IMR-90 (cell line): ENCODE measurements around the gene NME7. TPM values are rescaled to one million over a fixed set of nuclear protein-coding genes. Genes with fewer than 3 reads are reported as not detected.

Experiments
- ATAC-seq: fragments of 200-7000 bp; cut with Tn5 transposase; 2 replicates; pipeline ENCODE4 v1.9.1; 2020; ENCODE audit warnings: low read depth, mild to moderate bottlenecking, moderate library complexity
- BruUV-seq: library from RNA; stranded (reverse); fragments of 400-500 nt; replicated peaks from 2 replicates; lab custom pipeline; 2021; lab: Mats Ljungman, UMichigan
- CTCF ChIA-PET: fragments of 300-600 bp; formaldehyde crosslinking; extraction: SDS; loops from one replicate; lab custom pipeline; 2021; ENCODE audit warnings: antibody characterized with exemption; lab: Yijun Ruan, JAX
- POLR2A ChIA-PET: fragments of 300-600 bp; sonication (Branson Sonifier 250); formaldehyde crosslinking; loops from one replicate; lab custom pipeline; 2022; ENCODE audit warnings: antibody characterized with exemption; ENCODE audit not compliant: unreplicated experiment; lab: Charles Lee
- DNase-seq: peaks from one replicate; pipeline ENCODE4 v3.0.0; 2013
- H2AFZ ChIP-seq: replicated peaks from 2 replicates; pipeline ENCODE3; 2013; ENCODE audit warnings: low read length, mild to moderate bottlenecking; ENCODE audit not compliant: poor library complexity
- H2AK5ac ChIP-seq: 2 replicates; pipeline ENCODE4 v1.6.1; 2013; ENCODE audit warnings: low read depth, low read length, inconsistent platforms
- H2AK9ac ChIP-seq: replicated peaks from 2 replicates; pipeline ENCODE3; 2013; ENCODE audit warnings: mild to moderate bottlenecking, low read depth, low read length, moderate library complexity; ENCODE audit not compliant: poor library complexity
- H2BK120ac ChIP-seq: 2 replicates; pipeline ENCODE4 v1.6.1; 2013; ENCODE audit warnings: low read depth, low read length, inconsistent platforms
- H2BK15ac ChIP-seq: 3 replicates; pipeline ENCODE4 v1.6.1; 2013; ENCODE audit warnings: low read depth, low read length, inconsistent platforms
- H2BK20ac ChIP-seq: 2 replicates; pipeline ENCODE4 v1.6.1; 2013; ENCODE audit warnings: low read depth, mild to moderate bottlenecking, inconsistent platforms, low read length, moderate library complexity
- H2BK5ac ChIP-seq: 2 replicates; pipeline ENCODE4 v1.6.1; 2013; ENCODE audit warnings: mild to moderate bottlenecking, low read depth, low read length, inconsistent platforms; ENCODE audit not compliant: poor library complexity, severe bottlenecking
- H3K14ac ChIP-seq: replicated peaks from 2 replicates; pipeline ENCODE4 v1.6.1; 2013; ENCODE audit warnings: low read depth, low read length, inconsistent platforms
- H3K18ac ChIP-seq: 2 replicates; pipeline ENCODE4 v1.6.1; 2013; ENCODE audit warnings: low read depth, low read length, control low read depth
- H3K23ac ChIP-seq: 2 replicates; pipeline ENCODE4 v1.6.1; 2013; ENCODE audit warnings: low read depth, low read length, inconsistent platforms
- H3K27ac ChIP-seq: 2 replicates; pipeline ENCODE4 v1.5.1; 2013; ENCODE audit warnings: mild to moderate bottlenecking, control low read depth, low read length; ENCODE audit not compliant: insufficient read depth
- H3K27me3 ChIP-seq: 2 replicates; pipeline ENCODE4 v1.6.1; 2013; ENCODE audit warnings: low read length; ENCODE audit not compliant: control insufficient read depth, insufficient read depth
- H3K36me3 ChIP-seq: 2 replicates; pipeline ENCODE4 v1.6.1; 2013; ENCODE audit warnings: low read length, mixed read lengths; ENCODE audit not compliant: control insufficient read depth, insufficient read depth
- H3K4ac ChIP-seq: 2 replicates; pipeline ENCODE4 v1.6.1; 2013; ENCODE audit warnings: low read depth, low read length, inconsistent platforms
- H3K4me1 ChIP-seq: 2 replicates; pipeline ENCODE4 v1.6.1; 2013; ENCODE audit warnings: low read length, mixed read lengths; ENCODE audit not compliant: control insufficient read depth, insufficient read depth
- H3K4me2 ChIP-seq: 2 replicates; pipeline ENCODE4 v1.6.1; 2013; ENCODE audit warnings: low read depth, mild to moderate bottlenecking, control low read depth, low read length, moderate library complexity
- H3K4me3 ChIP-seq: 2 replicates; pipeline ENCODE4 v1.5.1; 2013; ENCODE audit warnings: low read depth, mild to moderate bottlenecking, control low read depth, low read length, moderate library complexity; ENCODE audit not compliant: insufficient read depth
- H3K56ac ChIP-seq: 2 replicates; pipeline ENCODE4 v1.6.1; 2013; ENCODE audit warnings: low read length, inconsistent platforms; ENCODE audit not compliant: insufficient read depth; ENCODE audit errors: extremely low read depth
- H3K79me1 ChIP-seq, 2 experiments: 2 replicates each; pipeline ENCODE4 v1.6.1; 2013; ENCODE audit warnings: low read length in 2 of 2, inconsistent platforms in 1 of 2, low read depth in 1 of 2
- H3K9ac ChIP-seq: 2 replicates; pipeline ENCODE4 v1.6.1; 2013; ENCODE audit warnings: low read depth, low read length, control low read depth
- H3K9me1 ChIP-seq: 2 replicates; pipeline ENCODE4 v1.6.1; 2013; ENCODE audit warnings: low read length, inconsistent platforms; ENCODE audit not compliant: insufficient read depth
- H3K9me3 ChIP-seq: 2 replicates; pipeline ENCODE4 v1.6.1; 2013; ENCODE audit warnings: low read length; ENCODE audit not compliant: control insufficient read depth, insufficient read depth
- H4K20me1 ChIP-seq: 2 replicates; pipeline ENCODE4 v1.6.1; 2013; ENCODE audit warnings: low read length, inconsistent platforms; ENCODE audit not compliant: insufficient read depth
- H4K5ac ChIP-seq: 2 replicates; pipeline ENCODE4 v1.6.1; 2013; ENCODE audit warnings: mild to moderate bottlenecking, low read depth, low read length, control low read depth
- H4K8ac ChIP-seq, 2 experiments: 2 replicates each; pipeline ENCODE4 v1.6.1; 2013; ENCODE audit warnings: low read depth in 2 of 2, low read length in 2 of 2, control low read depth in 1 of 2, inconsistent platforms in 1 of 2
- H4K91ac ChIP-seq: 2 replicates; pipeline ENCODE4 v1.6.1; 2013; ENCODE audit warnings: low read depth, low read length, inconsistent platforms; ENCODE audit not compliant: insufficient read depth
- CHD1 ChIP-seq: IDR thresholded peaks from 2 replicates; pipeline ENCODE4 v1.6.1; 2012; ENCODE audit warnings: low read depth, low read length, improper control_type of control experiment
- ELK1 ChIP-seq: fragments of 150-350 bp; IDR thresholded peaks from 2 replicates; pipeline ENCODE4 v1.6.1; 2016; ENCODE audit warnings: low read depth, mild to moderate bottlenecking, low read length, moderate library complexity, borderline replicate concordance
- FOS ChIP-seq: fragments of 150-350 bp; IDR thresholded peaks from 2 replicates; pipeline ENCODE4 v1.6.1; 2016; ENCODE audit warnings: low read depth, low read length
- MAZ ChIP-seq: IDR thresholded peaks from 2 replicates; pipeline ENCODE4 v1.6.1; 2012; ENCODE audit warnings: low read depth, mild to moderate bottlenecking, low read length, improper control_type of control experiment, moderate library complexity, borderline replicate concordance
- POLR2A ChIP-seq: IDR thresholded peaks from 2 replicates; pipeline ENCODE4 v1.6.1; 2012; ENCODE audit warnings: mild to moderate bottlenecking, low read depth, low read length
- RAD21 ChIP-seq: IDR thresholded peaks from 2 replicates; pipeline ENCODE4 v1.6.1; 2012; ENCODE audit warnings: low read length, improper control_type of control experiment
- WGBS, 2 experiments: methylation state at CpG; one replicate each; pipeline versions ENCODE4 v1.1.5 to v1.1.7; 2013; ENCODE audit warnings: missing lambda C conversion rate in 2 of 2; ENCODE audit not compliant: insufficient read length in 1 of 2; ENCODE audit errors: extremely low coverage in 2 of 2; 5-methylcytosine and 5-hydroxymethylcytosine counted together
- dilution Hi-C: fragments of 300-500 bp; cut with HindIII; formaldehyde crosslinking; loops from one replicate; pipeline ENCODE4 v1.14.3; 2018; ENCODE audit warnings: low sequenced_read_pairs; ENCODE audit not compliant: unreplicated experiment
- in situ Hi-C: fragments of 300-500 bp; cut with MboI; formaldehyde crosslinking; loops from 3 replicates; pipeline ENCODE4 v1.14.3; 2019; ENCODE audit warnings: low sequenced_read_pairs, inconsistent platforms, mixed read lengths
- intact Hi-C: fragments of 100-400 bp; cut with micrococcal nuclease; formaldehyde crosslinking; loops from 2 replicates; pipeline ENCODE4 v1.10.0; 2022
- polyA plus RNA-seq, 3 experiments: library from polyadenylated mRNA; depleted of rRNA; stranded (reverse); fragments of >200 nt; gene quantifications; 2 replicates each; pipeline ENCODE4 v1.2.3, GENCODE V29; 2012; ENCODE audit warnings: low replicate concordance in 1 of 3
- total RNA-seq: library from RNA; depleted of rRNA; stranded (reverse); fragments of >200 nt; gene quantifications from 2 replicates; pipeline ENCODE4 v1.2.3, GENCODE V29; 2012

Gene NME7
- total and polyA plus RNA-seq, 2 of the 4 experiments (the other 2 are of a cell fraction), result 18.3 to 22.4 TPM

GRCh38 chr1:169090900-169091311 lies 276.7 kb downstream of the NME7 start:
- TF ChIP-seq CHD1 (no peak), POLR2A (no peak), ELK1 (no peak), RAD21 (no peak), MAZ (no peak), FOS (no peak)
- POLR2A ChIA-PET, result no interaction called here
- Histone ChIP-seq H3K9ac (no peak overlapping the region), H3K9me1 (no peaks in the 10 kb centered on the region), H2BK15ac (no peak overlapping the region), H3K36me3 (no peaks in the 10 kb centered on the region), H4K91ac (no peak overlapping the region), H3K4ac (no peak overlapping the region), H3K4me2 (no peak overlapping the region), H4K8ac (no peak overlapping the region), H2BK120ac (no peak overlapping the region), H2BK20ac (no peak overlapping the region), H3K4me3 (no peak overlapping the region), H2AK9ac (no peak overlapping the region), H2BK5ac (no peak overlapping the region), H4K20me1 (no peaks in the 10 kb centered on the region), H3K4me1 (no peaks in the 10 kb centered on the region), H3K27ac (no peak overlapping the region), H3K23ac (no peak overlapping the region), H3K56ac (no peak overlapping the region), H3K9me3 (no peaks in the 10 kb centered on the region), H3K79me1 (no peaks in the 10 kb centered on the region), H3K14ac (no peak overlapping the region), H3K18ac (no peak overlapping the region), H4K5ac (no peak overlapping the region), H3K27me3 (peaks cover 2% of the 10 kb centered on the region), H2AK5ac (no peak overlapping the region), H2AFZ (no peak overlapping the region)
- DNase-seq, result no peak
- in situ Hi-C loops (no loop called here), intact Hi-C loops (no loop called here), dilution Hi-C loops (no loop called here)
- WGBS, 2 experiments, result no CpG with 5 or more reads among the region's 4 CpGs
- ATAC-seq, result no peak
- CTCF ChIA-PET, result no interaction called here
- BruUV-seq, result no TSS peak
